Immature natural killer cell (primary cell): ENCODE measurements around the gene RNGTT. TPM values are rescaled to one million over a fixed set of nuclear protein-coding genes. Genes with fewer than 3 reads are reported as not detected.
"Not testable (repeated sequence)": the region's sequence is repeated elsewhere in the genome, so short reads cannot be mapped to it uniquely, and the experiment has no call there.

Experiments used
- DNase-seq, 3 donors: peaks; one replicate each; pipeline ENCODE4 v3.0.0; 2022; ENCODE audit warnings: mixed read lengths in 1 of 3
- H3K27ac Mint-ChIP-seq, 6 donors: one replicate each; pipeline ENCODE4 v1.8.0; 2020; ENCODE audit warnings: mixed read lengths in 6 of 6, mild to moderate bottlenecking in 5 of 6, inconsistent platforms in 4 of 6, moderate library complexity in 3 of 6
- H3K27me3 Mint-ChIP-seq, 3 donors: one replicate each; pipeline ENCODE4 v1.8.0; 2020 to 2021; ENCODE audit warnings: low read depth in 3 of 3, mild to moderate bottlenecking in 3 of 3, mixed read lengths in 3 of 3, moderate library complexity in 3 of 3, inconsistent platforms in 1 of 3
- H3K36me3 Mint-ChIP-seq, 3 donors: one replicate each; pipeline ENCODE4 v1.8.0; 2020; ENCODE audit warnings: mixed read lengths in 3 of 3, inconsistent platforms in 2 of 3, mild to moderate bottlenecking in 2 of 3
- H3K4me1 Mint-ChIP-seq, 2 donors: one replicate each; pipeline ENCODE4 v1.8.0; 2020; ENCODE audit warnings: inconsistent platforms in 2 of 2, mild to moderate bottlenecking in 2 of 2, mixed read lengths in 2 of 2, moderate library complexity in 1 of 2
- H3K4me3 Mint-ChIP-seq, 5 donors: one replicate each; pipeline ENCODE4 v1.8.0; 2020; ENCODE audit warnings: mild to moderate bottlenecking in 5 of 5, mixed read lengths in 5 of 5, inconsistent platforms in 3 of 5, moderate library complexity in 3 of 5
- H3K9me3 Mint-ChIP-seq, 6 donors: one replicate each; pipeline ENCODE4 v1.8.0; 2020; ENCODE audit warnings: mild to moderate bottlenecking in 6 of 6, mixed read lengths in 6 of 6, inconsistent platforms in 4 of 6, moderate library complexity in 3 of 6
- polyA plus RNA-seq, 3 donors: library from polyadenylated mRNA; unstranded; fragments of 300-500 nt; fragmentation: Illumina TruSeq; gene quantifications; one replicate each; pipeline ENCODE4 v1.2.3, GENCODE V29; 2021

Gene RNGTT
- polyA plus RNA-seq, 3 donors from 2014 or later: 11.9 to 22.3 (median 18.9) TPM

GRCh38 chr6:88914180-88914579, 49.2 kb downstream of the RNGTT start:
- Mint-ChIP-seq H3K9me3 (no peaks in the 10 kb centered on the region), H3K36me3 (peaks cover 4 to 13% (median 13%) of the 10 kb centered on the region in 3 donors), H3K27me3 (peaks cover 0 to 2% (median 0%) of the 10 kb centered on the region in 3 donors), H3K4me3 (no peak overlapping the region), H3K4me1 (peaks cover 32 to 76% of the 10 kb centered on the region in 2 donors), H3K27ac (no peak overlapping the region)
- DNase-seq: no peak

- H3K27ac Mint-ChIP-seq: peak overlapping the region in 1 of 6 donors; percentile 25
- H3K4me3 Mint-ChIP-seq: peak overlapping the region in 1 of 5 donors; percentile 1
- DNase-seq: no peak
- H3K9me3 Mint-ChIP-seq: no peaks in the 10 kb centered on the region
- H3K4me1 Mint-ChIP-seq: peaks cover 39 to 83% of the 10 kb centered on the region in 2 donors
- H3K36me3 Mint-ChIP-seq: peaks cover 4 to 13% (median 13%) of the 10 kb centered on the region in 3 donors
- peaks cover 0 to 2% (median 0%) of the 10 kb centered on the region in 3 donors for H3K27me3 Mint-ChIP-seq
Observed at GRCh38 chr6:88913471-88913870, 49.9 kb downstream of the RNGTT start.

- H3K4me3 Mint-ChIP-seq: no peak overlapping the region
- H3K4me1 Mint-ChIP-seq: peaks cover 47 to 93% of the 10 kb centered on the region in 2 donors
- peaks cover 0 to 2% (median 0%) of the 10 kb centered on the region in 3 donors for H3K27me3 Mint-ChIP-seq
Observed at GRCh38 chr6:88910922-88911778, 52.3 kb downstream of the RNGTT start.

GRCh38 chr6:88908598-88909548, 54.5 kb downstream of the RNGTT start:
- Mint-ChIP-seq H3K36me3 (peaks cover 14 to 23% (median 20%) of the 10 kb centered on the region in 3 donors), H3K27ac (no peak overlapping the region), H3K4me3 (peak overlapping the region in 2 of 5 donors; percentile 14 to 38), H3K4me1 (peaks cover 45 to 72% of the 10 kb centered on the region in 2 donors), H3K9me3 (peaks cover 0 to 2% (median 0%) of the 10 kb centered on the region in 6 donors), H3K27me3 (peaks cover 0 to 2% (median 0%) of the 10 kb centered on the region in 3 donors)
- no peak for DNase-seq

More at GRCh38 chr6:88910922-88911778, 52.3 kb downstream of the RNGTT start:
- no peak for DNase-seq
- Mint-ChIP-seq H3K27ac (no peak overlapping the region), H3K36me3 (peaks cover 13 to 17% (median 13%) of the 10 kb centered on the region in 3 donors), H3K9me3 (peaks cover 0 to 2% (median 0%) of the 10 kb centered on the region in 6 donors)

- H3K9me3 Mint-ChIP-seq, H3K27me3 Mint-ChIP-seq: not testable (repeated sequence)
- H3K4me1 Mint-ChIP-seq: peaks cover 29 to 55% of the 10 kb centered on the region in 2 donors
- H3K36me3 Mint-ChIP-seq: peaks cover 18 to 29% (median 20%) of the 10 kb centered on the region in 3 donors
- H3K27ac Mint-ChIP-seq: peak overlapping the region; percentile 24 to 90 (median 52)
- peak in 1 of 3 donors; percentile 11 for DNase-seq
- H3K4me3 Mint-ChIP-seq: peak overlapping the region in 3 of 5 donors; percentile 1 to 31 (median 1)
Observed at GRCh38 chr6:88907148-88907547, 56.3 kb downstream of the RNGTT start.

- H3K27me3 Mint-ChIP-seq: no peaks in the 10 kb centered on the region
- H3K27ac Mint-ChIP-seq: no peak overlapping the region
- H3K4me3 Mint-ChIP-seq: no peak overlapping the region
- peaks cover 12 to 30% (median 17%) of the 10 kb centered on the region in 3 donors for H3K36me3 Mint-ChIP-seq
- DNase-seq: no peak
- no peaks in the 10 kb centered on the region for H3K9me3 Mint-ChIP-seq
- H3K4me1 Mint-ChIP-seq: no peaks in the 10 kb centered on the region
Observed at GRCh38 chr6:88899569-88900316, 63.7 kb downstream of the RNGTT start.

GRCh38 chr6:88895911-88896310, 67.5 kb downstream of the RNGTT start:
- H3K27ac Mint-ChIP-seq: no peak overlapping the region
- no peaks in the 10 kb centered on the region for H3K4me1 Mint-ChIP-seq
- H3K9me3 Mint-ChIP-seq: no peaks in the 10 kb centered on the region
- DNase-seq: no peak
- peaks cover 6 to 13% (median 7%) of the 10 kb centered on the region in 3 donors for H3K36me3 Mint-ChIP-seq
- no peaks in the 10 kb centered on the region for H3K27me3 Mint-ChIP-seq
- H3K4me3 Mint-ChIP-seq: no peak overlapping the region

GRCh38 chr6:88890860-88891845, 72.3 kb downstream of the RNGTT start:
- no peak overlapping the region for H3K4me3 Mint-ChIP-seq
- no peaks in the 10 kb centered on the region for H3K9me3 Mint-ChIP-seq
- H3K36me3 Mint-ChIP-seq: peaks cover 11 to 17% (median 12%) of the 10 kb centered on the region in 3 donors
- no peaks in the 10 kb centered on the region for H3K4me1 Mint-ChIP-seq
- DNase-seq: no peak
- peaks cover 0 to 2% (median 0%) of the 10 kb centered on the region in 3 donors for H3K27me3 Mint-ChIP-seq
- no peak overlapping the region for H3K27ac Mint-ChIP-seq

- DNase-seq: no peak
- H3K27me3 Mint-ChIP-seq: peaks cover 0 to 2% (median 0%) of the 10 kb centered on the region in 3 donors
- H3K9me3 Mint-ChIP-seq: no peaks in the 10 kb centered on the region
Observed at GRCh38 chr6:88890394-88890793, 73.0 kb downstream of the RNGTT start.

GRCh38 chr6:88884361-88884760, 79.1 kb downstream of the RNGTT start:
- H3K27me3 Mint-ChIP-seq: peaks cover 0 to 2% (median 0%) of the 10 kb centered on the region in 3 donors
- H3K27ac Mint-ChIP-seq: no peak overlapping the region
- H3K4me3 Mint-ChIP-seq: no peak overlapping the region
- no peak for DNase-seq
- H3K36me3 Mint-ChIP-seq: peaks cover 12 to 28% (median 23%) of the 10 kb centered on the region in 3 donors
- peaks cover 0 to 7% of the 10 kb centered on the region in 2 donors for H3K4me1 Mint-ChIP-seq
- no peaks in the 10 kb centered on the region for H3K9me3 Mint-ChIP-seq

More at GRCh38 chr6:88890394-88890793, 73.0 kb downstream of the RNGTT start:
- Mint-ChIP-seq H3K27ac (no peak overlapping the region), H3K4me1 (no peaks in the 10 kb centered on the region), H3K4me3 (no peak overlapping the region), H3K36me3 (peaks cover 15 to 21% (median 17%) of the 10 kb centered on the region in 3 donors)

GRCh38 chr6:88882536-88882935, 80.9 kb downstream of the RNGTT start:
- Mint-ChIP-seq H3K9me3 (no peaks in the 10 kb centered on the region), H3K27me3 (peaks cover 0 to 2% (median 0%) of the 10 kb centered on the region in 3 donors), H3K27ac (no peak overlapping the region), H3K4me1 (peaks cover 0 to 7% of the 10 kb centered on the region in 2 donors), H3K36me3 (peaks cover 11 to 30% (median 22%) of the 10 kb centered on the region in 3 donors), H3K4me3 (no peak overlapping the region)
- DNase-seq: no peak

GRCh38 chr6:88881451-88881850, 82.0 kb downstream of the RNGTT start:
- Mint-ChIP-seq H3K4me3 (no peak overlapping the region), H3K36me3 (peaks cover 4 to 19% (median 11%) of the 10 kb centered on the region in 3 donors), H3K4me1 (peaks cover 0 to 7% of the 10 kb centered on the region in 2 donors), H3K27me3 (no peaks in the 10 kb centered on the region), H3K9me3 (no peaks in the 10 kb centered on the region), H3K27ac (no peak overlapping the region)
- no peak for DNase-seq
